HFFc6 (cell line): ENCODE data around the gene TPP2. TPM values are rescaled to one million over a fixed set of nuclear protein-coding genes. Genes with fewer than 3 reads are reported as not detected.

Source experiments
- DNase-seq: peaks from one replicate; pipeline ENCODE4 v3.0.0-alpha.2; 2018
- H3K27ac Mint-ChIP-seq: 2 replicates; pipeline ENCODE4 v1.8.0; 2020; ENCODE audit warnings: mild to moderate bottlenecking, mixed read lengths
- H3K27me3 Mint-ChIP-seq: 2 replicates; pipeline ENCODE4 v1.8.0; 2021; ENCODE audit warnings: mild to moderate bottlenecking, moderate library complexity, mixed read lengths; ENCODE audit not compliant: insufficient read depth
- H3K36me3 Mint-ChIP-seq: 2 replicates; pipeline ENCODE4 v1.8.0; 2021; ENCODE audit warnings: low read depth, mixed read lengths
- H3K4me1 Mint-ChIP-seq: 2 replicates; pipeline ENCODE4 v1.8.0; 2020; ENCODE audit warnings: low read depth, mixed read lengths
- H3K4me3 Mint-ChIP-seq: 2 replicates; pipeline ENCODE4 v1.8.0; 2020; ENCODE audit warnings: mild to moderate bottlenecking, moderate library complexity, mixed read lengths
- H3K9me3 Mint-ChIP-seq: 2 replicates; pipeline ENCODE4 v1.8.0; 2020; ENCODE audit warnings: mild to moderate bottlenecking, mixed read lengths
- total RNA-seq, 6 experiments: library from RNA; stranded (reverse); fragmentation: NEBNext Ultra II Directional; extraction: Animal tissue kit (Norgen Biotek cat#: 25700); gene quantifications; 2 replicates in 1 of 6; 3 replicates in 5 of 6; pipeline ENCODE4 v1.2.3, GENCODE V29; 2021
- TF ChIP-seq, protein P1 (sequence below): fragments of 200-600 bp; sonication (generic); IDR thresholded peaks from 2 replicates; pipeline ENCODE4 v1.5.0; 2021; ENCODE audit warnings: antibody characterized with exemption, mild to moderate bottlenecking

Gene TPP2
- total RNA-seq, 6 experiments from 2014 or later, result 41.9 to 52.5 (median 44.6) TPM

DNA sequence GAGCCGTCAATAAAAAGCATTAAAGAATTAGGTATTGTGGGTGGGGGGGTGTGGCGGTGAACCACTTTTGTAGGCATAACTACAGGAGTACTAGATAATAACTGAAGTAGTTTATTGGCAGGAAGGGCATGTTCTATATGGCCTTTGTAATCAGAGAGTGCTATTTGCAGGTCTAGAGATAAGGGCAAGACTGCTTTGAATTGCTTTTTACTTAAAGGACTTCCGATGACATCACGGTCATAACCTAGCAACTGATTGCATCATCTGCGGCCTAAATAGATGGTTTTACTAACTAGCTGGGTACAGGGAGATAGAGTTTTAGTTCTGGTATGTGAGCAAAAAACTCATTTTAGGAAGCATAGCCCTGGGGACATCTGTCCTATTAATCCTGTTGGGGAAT is 73.3 kb downstream of the TPP2 start:
- Mint-ChIP-seq H3K4me1 (no peaks in the 10 kb centered on the region), H3K9me3 (no peaks in the 10 kb centered on the region), H3K27ac (no peak overlapping the region), H3K4me3 (no peak overlapping the region), H3K36me3 (peaks cover 38% of the 10 kb centered on the region), H3K27me3 (no peaks in the 10 kb centered on the region)
- TF ChIP-seq, protein P1, sequence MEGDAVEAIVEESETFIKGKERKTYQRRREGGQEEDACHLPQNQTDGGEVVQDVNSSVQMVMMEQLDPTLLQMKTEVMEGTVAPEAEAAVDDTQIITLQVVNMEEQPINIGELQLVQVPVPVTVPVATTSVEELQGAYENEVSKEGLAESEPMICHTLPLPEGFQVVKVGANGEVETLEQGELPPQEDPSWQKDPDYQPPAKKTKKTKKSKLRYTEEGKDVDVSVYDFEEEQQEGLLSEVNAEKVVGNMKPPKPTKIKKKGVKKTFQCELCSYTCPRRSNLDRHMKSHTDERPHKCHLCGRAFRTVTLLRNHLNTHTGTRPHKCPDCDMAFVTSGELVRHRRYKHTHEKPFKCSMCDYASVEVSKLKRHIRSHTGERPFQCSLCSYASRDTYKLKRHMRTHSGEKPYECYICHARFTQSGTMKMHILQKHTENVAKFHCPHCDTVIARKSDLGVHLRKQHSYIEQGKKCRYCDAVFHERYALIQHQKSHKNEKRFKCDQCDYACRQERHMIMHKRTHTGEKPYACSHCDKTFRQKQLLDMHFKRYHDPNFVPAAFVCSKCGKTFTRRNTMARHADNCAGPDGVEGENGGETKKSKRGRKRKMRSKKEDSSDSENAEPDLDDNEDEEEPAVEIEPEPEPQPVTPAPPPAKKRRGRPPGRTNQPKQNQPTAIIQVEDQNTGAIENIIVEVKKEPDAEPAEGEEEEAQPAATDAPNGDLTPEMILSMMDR, result no peak
- DNase-seq, result no peak

DNA sequence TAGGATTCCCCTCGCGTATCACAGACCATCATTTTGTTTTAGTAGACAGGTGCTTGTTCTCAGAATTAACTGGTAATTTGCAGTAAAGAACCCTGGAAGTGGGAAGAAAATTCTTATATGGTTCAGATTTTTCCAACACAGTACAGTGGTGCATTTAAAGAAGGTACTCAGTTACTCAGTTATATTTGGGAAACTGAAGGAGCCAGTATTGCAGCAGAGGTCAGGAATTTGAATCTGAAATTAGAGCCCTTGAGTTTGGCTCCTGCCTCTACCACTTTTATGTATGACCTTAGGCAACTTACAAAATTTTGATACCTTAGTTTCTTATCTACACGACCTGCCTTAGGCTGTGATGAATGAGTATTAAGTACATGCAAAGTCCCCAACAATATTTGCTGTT is 78.3 kb downstream of the TPP2 start:
- Mint-ChIP-seq H3K27ac (no peak overlapping the region), H3K27me3 (peaks cover 2% of the 10 kb centered on the region), H3K9me3 (no peaks in the 10 kb centered on the region), H3K4me3 (no peak overlapping the region), H3K4me1 (no peaks in the 10 kb centered on the region), H3K36me3 (peaks cover 42% of the 10 kb centered on the region)
- DNase-seq, result no peak
- TF ChIP-seq, protein P1, result no peak

DNA sequence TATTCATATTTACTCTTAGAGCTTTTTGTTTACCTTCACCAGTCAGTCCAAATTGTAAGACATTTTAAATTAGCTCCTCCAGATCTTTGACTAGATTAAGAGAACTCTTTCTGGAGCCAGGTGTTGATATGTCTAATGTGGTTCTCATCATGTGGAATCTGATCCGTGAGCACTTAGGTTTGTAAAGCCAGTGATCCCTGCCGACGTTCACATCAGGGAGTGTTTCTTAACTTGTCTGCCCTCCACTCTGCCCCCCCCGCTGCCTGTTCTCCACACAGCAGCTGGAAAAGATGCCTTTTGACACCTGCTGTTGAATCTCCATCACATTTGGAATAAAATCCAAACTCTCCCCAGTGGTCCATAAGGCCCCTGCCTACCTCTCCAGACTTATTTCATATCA is 80.3 kb downstream of the TPP2 start:
- H3K36me3 Mint-ChIP-seq, result peaks cover 46% of the 10 kb centered on the region
- peaks cover 9% of the 10 kb centered on the region for H3K9me3 Mint-ChIP-seq
- TF ChIP-seq, protein P1, result no peak
- peaks cover 2% of the 10 kb centered on the region for H3K27me3 Mint-ChIP-seq
- H3K4me1 Mint-ChIP-seq, result peaks cover 12% of the 10 kb centered on the region
- H3K27ac Mint-ChIP-seq, result no peak overlapping the region
- no peak overlapping the region for H3K4me3 Mint-ChIP-seq
- no peak for DNase-seq

DNA sequence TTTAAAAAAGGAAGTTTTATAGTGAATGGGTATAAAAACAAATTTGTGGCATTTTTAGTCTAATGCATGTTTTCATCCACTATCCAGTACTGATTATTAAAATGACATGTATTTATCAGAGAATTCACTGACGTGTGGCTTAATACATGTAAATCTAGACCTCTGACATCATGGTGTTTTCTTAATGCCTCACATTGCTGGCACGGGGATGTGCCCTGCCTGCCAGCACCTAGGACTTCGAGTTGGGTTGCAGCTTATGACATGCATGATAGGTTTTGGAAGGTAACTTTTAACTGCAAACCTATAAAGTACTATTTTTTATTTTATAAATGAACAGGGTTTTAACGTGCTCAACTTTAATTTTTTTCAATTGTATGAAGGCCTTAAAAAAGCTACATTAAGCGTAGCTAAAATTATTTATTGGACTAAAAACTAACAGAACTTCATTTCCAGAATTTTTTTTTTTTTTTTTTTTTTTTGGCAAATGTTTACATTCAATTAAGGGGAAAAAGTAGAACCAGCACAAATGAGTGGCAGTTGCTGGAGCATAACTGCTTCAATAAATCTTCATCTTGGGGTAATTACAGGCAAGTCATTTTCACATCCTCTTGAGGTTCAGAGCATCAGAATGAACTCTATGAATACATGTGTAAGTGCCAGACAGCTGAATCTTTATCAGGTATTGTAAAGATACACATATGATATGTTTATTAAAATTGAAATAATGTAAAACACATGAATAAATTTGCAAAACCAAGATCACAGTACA is 81.7 kb downstream of the TPP2 start:
- Mint-ChIP-seq H3K4me3 (no peak overlapping the region), H3K4me1 (peaks cover 12% of the 10 kb centered on the region), H3K36me3 (peaks cover 46% of the 10 kb centered on the region), H3K9me3 (peaks cover 9% of the 10 kb centered on the region), H3K27me3 (peaks cover 2% of the 10 kb centered on the region), H3K27ac (no peak overlapping the region)
- TF ChIP-seq, protein P1, result no peak
- no peak for DNase-seq

DNA sequence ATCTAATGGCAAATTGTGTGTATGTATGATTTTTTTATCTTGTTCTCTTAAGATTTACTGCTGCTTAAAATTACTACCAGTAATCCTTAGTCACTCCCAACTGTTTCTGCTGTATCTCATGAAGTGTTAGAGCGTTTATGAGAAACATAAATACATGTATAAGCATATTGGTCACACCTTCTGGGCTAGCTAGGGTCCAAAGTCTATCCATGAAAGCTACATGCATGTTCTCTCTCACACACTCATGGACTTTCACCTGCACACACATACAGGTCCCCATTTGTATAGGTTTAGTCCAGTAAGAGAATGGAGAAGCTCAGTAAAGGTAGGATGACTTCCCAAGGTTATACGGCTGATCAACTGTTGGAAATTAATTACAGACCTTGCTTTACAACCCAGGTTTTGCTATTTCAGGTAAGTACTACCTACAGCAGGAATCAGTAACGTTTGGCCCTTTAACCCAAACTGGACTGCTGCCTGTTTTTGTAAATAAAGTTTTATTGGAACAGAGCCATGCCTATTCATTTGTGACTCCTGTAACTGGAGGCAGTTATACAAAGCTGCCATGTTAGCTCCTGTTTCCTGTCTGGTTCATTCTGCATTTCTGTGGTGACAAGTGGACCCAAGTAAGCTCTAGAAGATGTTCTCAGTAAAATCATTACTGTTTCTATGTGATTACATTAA is 82.8 kb downstream of the TPP2 start:
- TF ChIP-seq, protein P1, result no peak
- H3K9me3 Mint-ChIP-seq, result peaks cover 9% of the 10 kb centered on the region
- H3K27me3 Mint-ChIP-seq, result peaks cover 2% of the 10 kb centered on the region
- peaks cover 12% of the 10 kb centered on the region for H3K4me1 Mint-ChIP-seq
- no peak overlapping the region for H3K27ac Mint-ChIP-seq
- peaks cover 46% of the 10 kb centered on the region for H3K36me3 Mint-ChIP-seq
- no peak for DNase-seq
- no peak overlapping the region for H3K4me3 Mint-ChIP-seq
